Measurements from ENCODE around the gene PARD6B.
"Not testable (repeated sequence)": the region's sequence is repeated elsewhere in the genome, so short reads cannot be mapped to it uniquely, and the experiment has no call there.

PARD6B gene

GRCh38 chr20:50731055-50731929 lies at the start of gene PARD6B:
PARD6B (plus strand) TSS chr20:50731580; CDS start chr20:50731787, 207 bp downstream.
- peak; percentile 93 for DNase-seq

- DNase-seq, result no peak
Observed at GRCh38 chr20:50682065-50682464, 49.3 kb upstream of the PARD6B start.

- no peak for DNase-seq
Observed at GRCh38 chr20:50682947-50683530, 48.3 kb upstream of the PARD6B start.

- no peak for DNase-seq
Observed at GRCh38 chr20:50683570-50683969, 47.8 kb upstream of the PARD6B start.

GRCh38 chr20:50686821-50687220 lies 44.6 kb upstream of the PARD6B start:
- peak; percentile 74 for DNase-seq

GRCh38 chr20:50688256-50688975 lies 43.0 kb upstream of the PARD6B start:
- DNase-seq, result no peak

- no peak for DNase-seq
Observed at GRCh38 chr20:50689864-50690649, 41.3 kb upstream of the PARD6B start.

- DNase-seq, result peak; percentile 60
Observed at GRCh38 chr20:50690650-50691572, 40.5 kb upstream of the PARD6B start, which contains the start of gene RIPOR3. RIPOR3 (minus strand) TSS chr20:50691542; CDS start chr20:50691128, 414 bp downstream.

GRCh38 chr20:50691573-50692551 lies 39.5 kb upstream of the PARD6B start:
- peak; percentile 68 for DNase-seq

- DNase-seq, result no peak
Observed at GRCh38 chr20:50692552-50692933, 38.8 kb upstream of the PARD6B start.

GRCh38 chr20:50693001-50693400 lies 38.4 kb upstream of the PARD6B start:
- DNase-seq, result no peak

GRCh38 chr20:50694379-50695134 lies 36.8 kb upstream of the PARD6B start:
- no peak for DNase-seq

- peak; percentile 78 for DNase-seq
Observed at GRCh38 chr20:50695135-50695872, 36.1 kb upstream of the PARD6B start.

- not testable (repeated sequence) for DNase-seq
Observed at GRCh38 chr20:50698255-50698654, 33.1 kb upstream of the PARD6B start.

GRCh38 chr20:50699688-50700087 lies 31.7 kb upstream of the PARD6B start:
- no peak for DNase-seq

GRCh38 chr20:50701041-50701963 lies 30.1 kb upstream of the PARD6B start:
- no peak for DNase-seq

- DNase-seq, result not testable (repeated sequence)
Observed at GRCh38 chr20:50703651-50704438, 27.5 kb upstream of the PARD6B start.
